SK-N-SH treated with all-trans-retinoic acid at 6 μM for 48 hours (cell line): ENCODE data around the gene EVI2B.

ENCODE experiments used
- ATAC-seq: fragments of 200-7000 bp; cut with Tn5 transposase; 3 replicates; pipeline ENCODE4 v1.9.1; 2020; ENCODE audit warnings: mild to moderate bottlenecking, moderate library complexity
- ARNTL ChIP-seq: fragments of 450-650 bp; formaldehyde crosslinking; IDR thresholded peaks from 2 replicates; pipeline ENCODE4 v1.5.0; 2020; ENCODE audit warnings: low read depth, mild to moderate bottlenecking, moderate library complexity, borderline replicate concordance
- BACH2 ChIP-seq: fragments of 250-450 bp; sonication (Bioruptor Pico); IDR thresholded peaks from 2 replicates; pipeline ENCODE4 v1.9.0; 2021; ENCODE audit warnings: mild to moderate bottlenecking, borderline replicate concordance
- CREB5 ChIP-seq: fragments of 250-450 bp; sonication (Bioruptor Pico); IDR thresholded peaks from 2 replicates; pipeline ENCODE4 v1.5.1; 2020; ENCODE audit warnings: low read depth, mild to moderate bottlenecking, moderate library complexity
- CSDC2 ChIP-seq: fragments of 250-450 bp; sonication (Bioruptor Pico); IDR thresholded peaks from 2 replicates; pipeline ENCODE4 v1.5.0; 2020; ENCODE audit warnings: mild to moderate bottlenecking, moderate library complexity
- ESRRG ChIP-seq: fragments of 250-450 bp; sonication (Bioruptor Pico); IDR thresholded peaks from 2 replicates; pipeline ENCODE4 v1.6.1; 2021; ENCODE audit warnings: mild to moderate bottlenecking
- GLIS3 ChIP-seq: fragments of 250-450 bp; sonication (Bioruptor Pico); IDR thresholded peaks from 2 replicates; pipeline ENCODE4 v1.5.0; 2020; ENCODE audit warnings: mild to moderate bottlenecking, moderate library complexity
- ISL1 ChIP-seq: fragments of 250-450 bp; sonication (Bioruptor Pico); IDR thresholded peaks from 2 replicates; pipeline ENCODE4 v2.1.2; 2022; ENCODE audit warnings: mild to moderate bottlenecking, moderate library complexity
- OSR1 ChIP-seq: fragments of 250-450 bp; sonication (Bioruptor Pico); IDR thresholded peaks from 2 replicates; pipeline ENCODE4 v1.8.0; 2022; ENCODE audit warnings: moderate library complexity, mild to moderate bottlenecking, inconsistent platforms
- PPARA ChIP-seq: fragments of 250-450 bp; sonication (Bioruptor Pico); IDR thresholded peaks from 2 replicates; pipeline ENCODE4 v1.5.0; 2020; ENCODE audit warnings: mild to moderate bottlenecking, borderline replicate concordance
- RARB ChIP-seq: fragments of 250-450 bp; sonication (Bioruptor Pico); IDR thresholded peaks from 2 replicates; pipeline ENCODE4 v1.8.0; 2021; ENCODE audit warnings: mild to moderate bottlenecking, moderate library complexity
- TCF4 ChIP-seq: fragments of 250-450 bp; sonication (Bioruptor Pico); IDR thresholded peaks from 2 replicates; pipeline ENCODE4 v1.8.0; 2021; ENCODE audit warnings: mild to moderate bottlenecking, moderate library complexity, borderline replicate concordance
- TOX ChIP-seq: fragments of 250-450 bp; sonication (Bioruptor Pico); IDR thresholded peaks from 2 replicates; pipeline ENCODE4 v1.8.0; 2021; ENCODE audit warnings: mild to moderate bottlenecking, moderate library complexity, borderline replicate concordance
- ZC3H10 ChIP-seq: fragments of 250-450 bp; sonication (Bioruptor Pico); IDR thresholded peaks from 2 replicates; pipeline ENCODE4 v1.5.1; 2021; ENCODE audit warnings: mild to moderate bottlenecking, moderate library complexity
- ZFP3 ChIP-seq: fragments of 250-450 bp; sonication (Bioruptor Pico); IDR thresholded peaks from 2 replicates; pipeline ENCODE4 v1.5.0; 2020; ENCODE audit warnings: mild to moderate bottlenecking, moderate library complexity
- ZNF565 ChIP-seq: fragments of 450-650 bp; formaldehyde crosslinking; conservative IDR thresholded peaks from 2 replicates; pipeline ENCODE4 v1.5.0; 2020; ENCODE audit warnings: low read depth, mild to moderate bottlenecking, moderate library complexity
- ZNF70 ChIP-seq: fragments of 450-650 bp; formaldehyde crosslinking; IDR thresholded peaks from 2 replicates; pipeline ENCODE4 v1.5.0; 2020; ENCODE audit warnings: mild to moderate bottlenecking, moderate library complexity
- ZNF8 ChIP-seq: fragments of 450-650 bp; formaldehyde crosslinking; IDR thresholded peaks from 2 replicates; pipeline ENCODE4 v1.5.0; 2020; ENCODE audit warnings: mild to moderate bottlenecking, moderate library complexity
- TF ChIP-seq, protein P1 (sequence below): fragments of 250-450 bp; sonication (Bioruptor Pico); IDR thresholded peaks from 2 replicates; pipeline ENCODE4 v1.8.0; 2021; ENCODE audit warnings: low read depth, mild to moderate bottlenecking, moderate library complexity, borderline replicate concordance
- TF ChIP-seq, protein P2 (sequence below): fragments of 250-450 bp; sonication (Bioruptor Pico); IDR thresholded peaks from 2 replicates; pipeline ENCODE4 v1.8.0; 2020; ENCODE audit warnings: mild to moderate bottlenecking, moderate library complexity, borderline replicate concordance
- TF ChIP-seq, protein P3 (sequence below): fragments of 250-450 bp; sonication (Bioruptor Pico); IDR thresholded peaks from 2 replicates; pipeline ENCODE4 v1.5.1; 2021; ENCODE audit warnings: mild to moderate bottlenecking, moderate library complexity

Gene EVI2B

DNA sequence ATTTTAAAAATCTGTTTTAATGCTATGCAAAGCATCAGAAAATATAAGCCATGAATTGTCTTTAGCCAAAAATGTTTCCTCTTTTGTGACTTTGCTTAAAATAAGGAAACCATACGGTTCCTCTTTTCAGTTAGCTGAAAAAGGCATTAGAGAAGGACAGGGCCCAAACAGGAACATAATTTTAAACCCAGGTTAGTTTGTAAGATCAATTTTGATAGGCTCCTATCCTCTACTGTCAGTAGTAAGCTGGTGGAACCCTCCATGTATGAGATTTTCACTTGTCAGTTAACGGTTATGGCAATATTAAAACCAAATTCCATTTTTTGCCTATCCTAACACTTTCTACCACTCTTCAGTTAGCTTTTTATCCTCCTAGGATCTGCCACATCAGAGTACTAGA, 4.3 kb downstream of the EVI2B start (continued):
- TF ChIP-seq CREB5 = no peak

- TF ChIP-seq ZNF565 (CRISPR knock-in tag) (no peak), CREB5 (no peak), ESRRG (no peak), TCF4 (CRISPR knock-in tag) (no peak), ZC3H10 (CRISPR knock-in tag) (no peak), ZNF8 (CRISPR knock-in tag) (no peak), ISL1 (CRISPR knock-in tag) (no peak)
- TF ChIP-seq, protein P1, sequence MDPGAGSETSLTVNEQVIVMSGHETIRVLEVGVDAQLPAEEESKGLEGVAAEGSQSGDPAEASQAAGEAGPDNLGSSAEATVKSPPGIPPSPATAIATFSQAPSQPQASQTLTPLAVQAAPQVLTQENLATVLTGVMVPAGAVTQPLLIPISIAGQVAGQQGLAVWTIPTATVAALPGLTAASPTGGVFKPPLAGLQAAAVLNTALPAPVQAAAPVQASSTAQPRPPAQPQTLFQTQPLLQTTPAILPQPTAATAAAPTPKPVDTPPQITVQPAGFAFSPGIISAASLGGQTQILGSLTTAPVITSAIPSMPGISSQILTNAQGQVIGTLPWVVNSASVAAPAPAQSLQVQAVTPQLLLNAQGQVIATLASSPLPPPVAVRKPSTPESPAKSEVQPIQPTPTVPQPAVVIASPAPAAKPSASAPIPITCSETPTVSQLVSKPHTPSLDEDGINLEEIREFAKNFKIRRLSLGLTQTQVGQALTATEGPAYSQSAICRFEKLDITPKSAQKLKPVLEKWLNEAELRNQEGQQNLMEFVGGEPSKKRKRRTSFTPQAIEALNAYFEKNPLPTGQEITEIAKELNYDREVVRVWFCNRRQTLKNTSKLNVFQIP (CRISPR knock-in tag) = no peak
- TF ChIP-seq, protein P2, sequence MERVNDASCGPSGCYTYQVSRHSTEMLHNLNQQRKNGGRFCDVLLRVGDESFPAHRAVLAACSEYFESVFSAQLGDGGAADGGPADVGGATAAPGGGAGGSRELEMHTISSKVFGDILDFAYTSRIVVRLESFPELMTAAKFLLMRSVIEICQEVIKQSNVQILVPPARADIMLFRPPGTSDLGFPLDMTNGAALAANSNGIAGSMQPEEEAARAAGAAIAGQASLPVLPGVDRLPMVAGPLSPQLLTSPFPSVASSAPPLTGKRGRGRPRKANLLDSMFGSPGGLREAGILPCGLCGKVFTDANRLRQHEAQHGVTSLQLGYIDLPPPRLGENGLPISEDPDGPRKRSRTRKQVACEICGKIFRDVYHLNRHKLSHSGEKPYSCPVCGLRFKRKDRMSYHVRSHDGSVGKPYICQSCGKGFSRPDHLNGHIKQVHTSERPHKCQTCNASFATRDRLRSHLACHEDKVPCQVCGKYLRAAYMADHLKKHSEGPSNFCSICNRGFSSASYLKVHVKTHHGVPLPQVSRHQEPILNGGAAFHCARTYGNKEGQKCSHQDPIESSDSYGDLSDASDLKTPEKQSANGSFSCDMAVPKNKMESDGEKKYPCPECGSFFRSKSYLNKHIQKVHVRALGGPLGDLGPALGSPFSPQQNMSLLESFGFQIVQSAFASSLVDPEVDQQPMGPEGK = no peak
- TF ChIP-seq, protein P3, sequence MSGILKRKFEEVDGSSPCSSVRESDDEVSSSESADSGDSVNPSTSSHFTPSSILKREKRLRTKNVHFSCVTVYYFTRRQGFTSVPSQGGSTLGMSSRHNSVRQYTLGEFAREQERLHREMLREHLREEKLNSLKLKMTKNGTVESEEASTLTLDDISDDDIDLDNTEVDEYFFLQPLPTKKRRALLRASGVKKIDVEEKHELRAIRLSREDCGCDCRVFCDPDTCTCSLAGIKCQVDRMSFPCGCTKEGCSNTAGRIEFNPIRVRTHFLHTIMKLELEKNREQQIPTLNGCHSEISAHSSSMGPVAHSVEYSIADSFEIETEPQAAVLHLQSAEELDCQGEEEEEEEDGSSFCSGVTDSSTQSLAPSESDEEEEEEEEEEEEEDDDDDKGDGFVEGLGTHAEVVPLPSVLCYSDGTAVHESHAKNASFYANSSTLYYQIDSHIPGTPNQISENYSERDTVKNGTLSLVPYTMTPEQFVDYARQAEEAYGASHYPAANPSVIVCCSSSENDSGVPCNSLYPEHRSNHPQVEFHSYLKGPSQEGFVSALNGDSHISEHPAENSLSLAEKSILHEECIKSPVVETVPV (CRISPR knock-in tag) = no peak
Measured at GRCh38 chr17:31308372-31309334, 5.2 kb downstream of the EVI2B start.

GRCh38 chr17:31307640-31308039, 6.2 kb downstream of the EVI2B start:
- ATAC-seq = no peak
- TF ChIP-seq ZFP3 (CRISPR knock-in tag) (no peak), PPARA (CRISPR knock-in tag) (no peak), ARNTL (CRISPR knock-in tag) (no peak), GLIS3 (CRISPR knock-in tag) (no peak)
- TF ChIP-seq, protein P1 (CRISPR knock-in tag) = no peak
- TF ChIP-seq, protein P2 = no peak

More at GRCh38 chr17:31308372-31309334, 5.2 kb downstream of the EVI2B start:
- no peak for ATAC-seq

DNA sequence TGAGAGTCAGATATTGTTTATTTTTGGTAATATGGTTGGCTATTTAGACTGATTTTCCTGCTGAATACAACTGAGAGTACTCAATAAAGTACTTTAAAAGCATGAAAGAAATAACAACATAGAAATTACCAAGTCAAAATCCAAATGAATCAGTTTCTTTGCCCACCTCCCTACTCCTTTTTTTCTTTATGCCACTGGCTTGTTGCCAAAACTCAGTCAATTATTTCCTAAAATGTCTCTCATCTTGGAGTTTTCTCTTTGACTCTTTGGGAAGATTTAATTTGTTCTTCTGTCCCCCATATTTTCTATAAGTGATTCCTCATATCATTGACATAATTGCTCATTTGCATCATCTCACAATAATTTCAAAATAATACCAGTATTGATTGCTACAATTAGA, 14.2 kb downstream of the EVI2B start:
- ATAC-seq = no peak
- TF ChIP-seq ZNF70 (CRISPR knock-in tag) (no peak), RARB (CRISPR knock-in tag) (no peak), ZFP3 (CRISPR knock-in tag) (no peak), ESRRG (no peak), ZNF565 (CRISPR knock-in tag) (no peak), ZNF8 (CRISPR knock-in tag) (no peak), OSR1 (no peak), PPARA (CRISPR knock-in tag) (no peak), BACH2 (CRISPR knock-in tag) (no peak), ARNTL (CRISPR knock-in tag) (no peak), TOX (no peak), CSDC2 (CRISPR knock-in tag) (no peak)
- TF ChIP-seq, protein P2 = no peak
